Myocyte (in vitro differentiated cells): ENCODE results near the gene NEK7. TPM values are rescaled to one million over a fixed set of nuclear protein-coding genes. Genes with fewer than 3 reads are reported as not detected.
"Not testable (repeated sequence)": the region's sequence is repeated elsewhere in the genome, so short reads cannot be mapped to it uniquely, and the experiment has no call there.

Experiments
- DNase-seq: peaks from one replicate; pipeline ENCODE4 v3.0.0-alpha.2; 2012; ENCODE audit warnings: low read depth
- total RNA-seq: library from RNA; depleted of rRNA; stranded (reverse); fragments of >200 nt; gene quantifications from 2 replicates; pipeline ENCODE4 v1.2.3, GENCODE V29; 2014

Gene NEK7
- total RNA-seq, 1 donor from 2014 or later, result 106 TPM

DNA sequence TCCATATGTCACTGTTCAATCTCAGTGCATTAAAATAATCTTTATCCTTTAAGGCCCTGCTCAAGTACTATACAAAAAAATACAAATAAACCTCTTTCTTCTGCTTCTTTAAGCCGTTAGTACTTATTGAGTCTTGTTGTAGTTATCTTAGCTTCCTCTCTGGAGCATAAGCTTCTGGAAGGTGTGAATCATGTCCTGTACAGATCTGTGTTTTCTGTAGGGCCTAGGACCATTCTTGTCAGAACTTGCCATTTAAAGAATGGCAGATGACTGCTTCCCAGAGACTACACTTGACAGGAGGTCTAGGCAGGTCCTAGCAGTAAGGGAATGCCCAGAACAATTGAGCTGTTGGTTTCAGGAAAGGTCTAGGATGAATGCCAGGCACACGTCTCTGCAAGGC lies 12.9 kb downstream of the NEK7 start:
- DNase-seq, result no peak

DNA sequence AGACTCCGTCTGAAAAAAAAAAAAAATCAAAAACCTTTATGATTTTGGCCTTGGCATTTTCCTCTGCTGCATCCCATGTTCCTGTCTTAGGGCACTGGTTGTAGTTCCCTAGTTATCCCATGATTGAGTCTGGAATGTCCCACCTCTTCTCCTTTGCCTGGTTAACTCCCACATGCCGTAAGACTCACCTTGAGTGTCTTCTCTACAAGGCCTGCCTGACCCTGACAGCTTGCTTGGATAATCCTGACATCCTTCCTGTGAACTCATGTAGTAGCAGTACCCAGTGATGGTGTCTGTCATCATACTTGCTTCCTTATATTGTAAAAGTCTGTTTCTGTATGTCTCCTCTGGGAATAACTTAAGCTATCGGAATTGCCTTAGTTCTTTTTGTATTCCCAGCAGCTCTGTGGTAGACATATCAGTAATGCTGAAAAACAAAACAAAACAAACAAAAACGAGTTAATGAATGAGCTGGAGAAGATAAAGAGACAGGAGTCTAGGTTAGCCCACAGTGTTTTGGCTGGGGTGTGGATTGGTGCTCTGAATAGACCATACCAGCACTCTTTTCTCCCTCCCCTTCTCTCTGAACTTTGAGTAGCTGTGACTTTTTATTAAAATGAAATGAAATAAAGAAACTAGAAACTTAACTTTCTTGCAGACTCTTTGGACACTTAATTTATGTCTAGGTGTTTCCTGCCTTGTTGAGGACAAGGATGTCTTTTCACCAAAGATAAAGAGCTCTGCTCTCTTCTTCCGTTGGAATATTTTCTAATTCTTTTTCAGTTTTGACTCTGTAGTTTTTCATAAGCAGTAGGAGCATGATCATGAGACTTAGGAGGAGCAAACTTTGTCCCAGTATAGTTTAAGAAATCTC lies 15.1 kb downstream of the NEK7 start:
- no peak for DNase-seq

DNA sequence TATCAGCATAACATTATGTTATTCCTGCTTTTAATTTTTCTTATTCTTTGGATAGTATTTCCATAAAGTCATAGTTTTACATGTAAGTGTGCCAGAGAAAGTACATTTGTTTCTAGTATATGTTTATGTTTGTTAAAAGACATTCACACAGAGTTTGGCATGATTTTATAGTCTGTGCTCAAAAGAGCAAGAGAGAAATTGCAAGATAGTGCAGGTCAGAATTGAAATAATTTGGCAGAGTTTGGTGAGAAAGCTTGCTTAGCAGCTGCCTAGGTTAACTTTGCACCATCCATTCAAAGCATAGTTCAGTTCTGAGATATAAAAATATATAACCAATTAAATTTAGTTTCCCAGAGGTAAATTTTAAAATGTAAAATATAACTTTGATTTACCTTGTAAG lies 17.0 kb downstream of the NEK7 start:
- no peak for DNase-seq

DNA sequence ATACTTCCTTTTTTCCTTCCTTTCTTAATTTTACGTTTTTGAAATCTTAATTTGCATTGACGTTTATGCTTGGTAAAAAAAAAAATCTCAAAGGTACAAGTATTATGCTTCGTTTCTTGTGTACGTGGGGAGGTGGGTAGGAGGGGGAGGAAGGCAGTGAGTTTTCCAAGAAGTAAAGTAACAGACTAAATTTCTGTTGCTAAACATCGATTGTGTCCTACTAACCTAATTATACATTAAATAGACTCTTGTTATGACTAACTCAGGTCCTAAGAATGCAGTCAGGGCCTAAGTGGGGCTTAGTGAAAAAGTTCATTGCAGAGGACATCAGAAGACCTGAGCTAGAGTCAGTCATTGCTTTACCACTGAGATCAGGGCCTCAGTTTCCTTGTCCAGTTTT lies 17.5 kb downstream of the NEK7 start:
- no peak for DNase-seq

DNA sequence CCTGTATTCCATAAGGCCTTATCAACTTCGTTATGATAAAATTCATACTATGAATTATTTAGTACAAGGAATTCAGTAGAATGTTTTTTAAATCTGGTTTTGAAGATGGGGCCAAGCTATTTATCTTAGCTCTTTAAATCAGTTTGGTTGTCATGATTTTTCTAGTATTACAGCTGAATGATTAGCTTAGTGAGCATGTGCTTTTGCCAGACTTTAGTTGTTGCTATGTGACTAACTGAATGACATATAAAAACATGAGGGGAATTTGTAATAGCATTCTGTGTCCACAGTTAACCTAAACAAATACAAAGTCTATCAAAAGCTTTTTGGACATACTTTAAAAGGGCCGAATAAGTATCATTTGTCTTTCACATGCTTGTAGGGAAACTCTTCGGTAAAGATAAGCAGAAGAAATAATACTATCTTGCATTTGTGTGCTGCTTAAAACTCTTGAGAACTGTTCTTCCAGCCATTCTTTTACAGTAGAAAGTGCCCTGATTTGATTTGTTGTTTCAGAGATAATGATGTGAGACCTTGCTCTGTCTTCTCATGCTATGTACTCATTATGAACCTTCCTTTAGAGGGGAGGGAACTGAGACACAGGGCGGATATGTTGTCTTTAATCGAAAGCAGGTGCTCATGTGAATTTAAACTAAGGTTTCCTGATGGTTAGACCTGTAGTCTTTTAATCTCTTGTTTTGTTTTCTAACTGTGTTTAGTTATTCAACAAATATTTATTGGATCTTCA lies 18.8 kb downstream of the NEK7 start:
- no peak for DNase-seq

DNA sequence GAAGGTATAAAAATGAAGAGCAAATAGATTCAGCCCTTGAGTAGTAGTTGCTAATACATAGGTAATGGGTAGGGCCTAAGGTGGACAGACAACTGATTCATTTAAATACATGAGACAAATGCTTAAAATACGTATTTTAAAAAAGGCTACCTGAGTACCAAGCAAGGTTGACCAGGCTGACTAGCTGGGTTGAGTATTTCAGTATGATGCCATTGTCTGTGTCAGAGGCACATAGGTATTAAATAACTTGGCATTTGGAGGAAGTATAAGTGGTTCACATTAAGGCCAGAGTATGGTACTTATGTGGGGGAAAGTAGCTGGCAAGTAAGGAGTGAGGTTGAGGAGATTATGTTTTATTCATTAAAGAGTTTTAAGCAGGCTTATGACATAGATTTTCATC lies 19.4 kb downstream of the NEK7 start:
- no peak for DNase-seq

DNA sequence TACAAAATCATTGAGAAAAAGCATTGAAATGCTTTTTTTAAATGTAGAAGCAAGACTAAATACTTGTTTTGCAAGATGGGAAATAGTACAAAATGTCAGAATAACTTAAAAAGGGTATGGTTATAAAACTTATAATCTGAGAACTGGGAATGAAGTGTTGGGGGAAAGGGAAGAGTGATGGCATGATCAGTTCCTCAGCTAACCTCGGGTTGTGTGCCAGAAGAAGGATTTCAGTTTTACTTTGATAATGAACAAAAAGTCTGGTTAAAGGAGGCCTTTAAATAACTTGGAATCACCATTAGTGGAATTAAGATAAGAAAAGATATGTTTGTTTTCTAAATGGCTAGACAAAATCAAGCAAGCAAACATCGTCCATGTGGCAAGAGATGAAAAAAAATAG lies 20.7 kb downstream of the NEK7 start:
- no peak for DNase-seq

DNA sequence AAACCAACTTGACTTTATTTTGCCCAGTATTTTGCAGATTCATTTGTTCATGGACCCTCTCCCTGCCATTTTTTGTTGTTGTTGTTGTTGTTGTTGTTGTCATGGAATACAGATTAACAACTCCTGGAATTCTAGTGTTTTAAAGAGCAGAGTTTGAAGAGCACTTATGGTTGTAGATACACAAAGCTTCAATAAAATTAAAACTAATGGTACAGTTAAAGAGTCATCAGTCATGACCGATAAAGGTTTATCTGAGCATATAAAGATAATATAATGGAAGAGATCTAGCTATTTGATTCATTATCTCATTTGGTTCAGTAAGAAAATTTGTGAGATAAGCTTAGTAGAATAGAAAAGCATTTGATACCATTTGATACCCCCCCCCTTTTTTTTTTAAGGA lies 21.8 kb downstream of the NEK7 start:
- no peak for DNase-seq

DNA sequence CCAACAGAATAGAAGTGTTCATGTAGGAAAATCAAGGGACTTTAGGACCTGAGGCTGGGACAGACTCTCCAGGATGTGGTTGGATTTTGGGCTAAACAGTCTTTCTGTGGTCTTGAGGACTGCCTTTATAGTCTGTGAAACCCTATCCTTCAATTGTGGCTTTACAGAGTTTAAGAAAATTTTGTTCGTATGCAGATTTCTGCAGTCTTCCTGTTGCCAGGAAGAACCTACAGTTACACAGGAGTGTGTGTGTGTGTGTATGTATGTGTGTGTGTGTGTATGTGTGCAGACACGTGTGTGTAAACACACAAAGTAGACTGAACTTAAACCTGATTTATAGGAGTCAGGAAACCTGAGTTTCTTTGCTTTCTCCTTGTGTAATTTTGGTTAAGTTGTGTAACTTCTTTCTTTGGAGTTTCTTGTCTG lies 22.8 kb downstream of the NEK7 start:
- peak; percentile 80 for DNase-seq

DNA sequence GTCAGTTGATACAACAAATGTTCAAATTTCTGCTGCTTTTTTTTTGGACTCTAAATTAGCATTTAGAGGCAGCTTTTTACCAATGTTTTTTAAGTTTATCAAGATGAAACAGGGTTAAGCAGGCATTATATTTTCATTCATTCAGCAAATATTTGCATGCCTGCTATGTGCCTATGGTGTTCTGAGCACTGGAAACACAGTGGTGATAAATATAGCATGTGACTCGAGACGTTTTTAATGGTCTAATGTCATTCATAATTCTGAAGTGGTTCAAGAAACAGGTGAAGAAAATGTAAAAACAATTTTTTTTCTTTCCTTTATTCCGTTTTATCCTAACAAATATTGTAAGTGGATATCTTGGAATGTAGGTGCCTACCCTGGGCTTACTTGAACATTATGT lies 26.8 kb downstream of the NEK7 start:
- no peak for DNase-seq

DNA sequence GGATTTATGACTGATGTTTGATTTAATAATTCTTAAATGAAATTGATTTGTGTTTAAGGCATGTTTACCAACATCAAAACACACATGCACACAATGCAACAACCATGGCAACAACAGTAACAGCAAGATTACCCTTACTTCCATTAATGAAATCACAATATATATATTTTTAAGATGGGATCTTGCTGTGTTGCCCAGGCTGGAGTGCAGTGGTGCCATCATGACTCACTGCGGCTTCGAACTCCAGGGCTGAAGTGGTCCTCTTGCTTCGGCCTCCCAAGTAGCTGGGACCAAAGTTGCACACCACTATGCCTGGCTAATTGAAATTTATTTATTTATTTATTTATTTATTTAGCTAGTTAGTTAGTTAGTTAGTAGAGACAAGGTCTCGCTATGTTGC lies 27.7 kb downstream of the NEK7 start:
- DNase-seq, result no peak

DNA sequence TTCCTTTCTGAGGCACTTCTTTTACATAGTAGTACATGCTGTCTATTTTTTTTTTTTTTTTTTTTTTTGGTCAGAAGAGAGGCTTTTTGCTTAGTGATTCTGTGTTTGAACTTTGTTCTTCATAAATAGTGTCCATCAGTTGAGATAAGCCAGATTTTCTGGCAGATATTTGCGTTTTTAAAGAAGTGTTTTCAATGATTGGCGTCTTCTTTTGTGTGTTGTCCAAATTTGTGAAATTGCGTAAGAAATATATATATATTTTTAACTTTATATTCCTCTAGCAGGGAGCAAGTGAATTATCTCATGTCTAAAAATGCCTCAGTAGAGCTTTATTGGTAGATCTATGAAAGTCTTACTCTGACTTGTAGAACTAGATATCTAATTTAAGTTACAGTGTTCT lies 28.3 kb downstream of the NEK7 start:
- DNase-seq, result no peak

DNA sequence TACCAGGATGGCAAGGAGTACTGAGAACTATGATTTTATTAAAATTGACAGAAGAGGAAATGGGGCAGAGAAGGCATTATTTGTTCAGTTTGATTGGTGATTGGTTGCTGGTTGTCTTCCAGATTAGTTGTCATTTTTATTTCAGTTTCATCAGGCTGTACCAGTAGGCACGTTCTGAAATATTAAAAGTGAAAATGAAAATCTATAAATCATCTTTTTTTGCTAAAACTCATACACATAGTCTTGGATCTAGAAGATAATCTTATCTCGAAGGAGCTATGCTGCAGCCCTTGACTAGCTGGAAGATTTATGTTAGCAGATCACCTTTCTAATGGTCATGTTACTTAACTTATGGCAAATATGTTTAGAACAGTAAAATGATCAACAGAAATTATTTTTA lies 29.0 kb downstream of the NEK7 start:
- DNase-seq, result no peak

DNA sequence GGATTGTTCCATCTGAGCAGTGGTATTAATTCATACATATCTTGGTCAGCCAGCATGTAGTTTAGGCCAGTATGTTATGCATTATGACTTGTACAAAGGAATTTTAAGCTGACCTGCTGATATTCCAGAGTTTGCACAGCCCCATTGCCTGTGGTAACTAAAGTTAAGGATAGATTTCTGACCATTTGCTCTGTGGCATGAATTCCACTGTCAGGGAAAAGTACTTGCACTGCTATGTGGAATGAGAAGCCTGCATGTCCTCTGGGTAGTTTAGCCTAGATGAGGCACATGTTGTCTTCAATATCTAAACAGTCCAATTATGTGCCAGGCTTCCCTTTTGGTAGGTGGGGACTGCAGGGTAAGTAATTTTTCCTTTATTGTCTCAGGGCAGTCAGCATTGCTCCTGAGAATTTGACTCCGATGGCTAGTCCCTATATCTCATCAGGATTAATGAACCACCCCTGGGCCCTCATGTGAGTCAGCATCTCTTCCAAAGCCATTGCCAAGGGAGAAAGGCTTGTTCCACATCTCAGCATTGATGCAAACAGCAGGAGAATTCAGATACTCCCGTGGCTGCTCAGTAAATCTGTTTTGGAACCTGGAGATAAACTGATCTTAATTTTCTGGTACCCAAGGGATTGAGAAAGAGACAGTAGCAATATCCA lies 30.2 kb downstream of the NEK7 start:
- peak; percentile 59 for DNase-seq

DNA sequence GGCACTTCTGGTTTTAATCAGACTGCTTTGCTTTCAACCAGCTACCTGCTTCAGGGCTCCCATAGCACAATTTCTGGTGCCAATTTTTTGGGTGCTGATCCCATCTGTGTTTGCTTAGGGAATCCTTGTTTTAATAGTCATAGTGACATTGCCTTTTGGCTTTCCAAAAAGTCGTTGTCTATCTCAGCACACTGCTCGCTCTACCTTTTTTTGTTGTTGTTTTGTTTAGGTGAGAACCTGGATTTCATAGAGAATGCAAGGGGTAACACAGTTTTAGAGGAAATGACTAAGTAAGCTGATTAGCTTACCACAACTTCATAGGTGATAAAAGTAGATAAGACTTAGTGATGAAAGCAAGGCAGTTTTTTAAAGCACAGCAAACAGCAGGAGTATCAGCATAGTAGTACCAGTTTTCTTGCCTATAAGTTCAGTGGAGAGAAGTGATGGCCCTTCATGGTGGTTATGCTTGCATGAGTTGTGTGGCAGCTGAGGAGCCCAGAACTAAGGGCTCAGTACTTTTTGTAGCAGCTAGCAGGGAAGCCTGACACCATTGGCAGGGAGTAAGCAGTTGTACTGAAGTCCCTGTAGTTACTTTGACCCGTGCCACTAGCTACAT lies 31.3 kb downstream of the NEK7 start:
- DNase-seq, result no peak

DNA sequence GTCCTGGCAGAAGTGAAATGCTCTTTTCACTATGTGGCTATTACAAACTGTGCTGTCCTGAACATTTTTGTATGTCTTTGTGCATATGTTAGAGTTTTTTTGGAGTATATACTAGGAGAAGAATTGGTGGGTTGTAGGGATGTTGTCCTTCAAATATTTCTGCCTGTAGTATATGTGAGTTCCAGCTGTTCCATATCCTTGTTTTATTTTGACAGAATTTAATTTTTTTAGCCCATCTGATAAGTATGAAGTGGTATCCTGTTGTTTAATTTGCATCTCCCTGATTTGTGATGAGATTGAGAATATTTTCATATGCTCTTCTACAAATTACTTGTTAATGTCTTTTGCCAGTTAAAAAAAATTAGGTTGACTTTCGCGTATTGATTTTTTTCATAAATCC lies 34.3 kb downstream of the NEK7 start:
- no peak for DNase-seq

DNA sequence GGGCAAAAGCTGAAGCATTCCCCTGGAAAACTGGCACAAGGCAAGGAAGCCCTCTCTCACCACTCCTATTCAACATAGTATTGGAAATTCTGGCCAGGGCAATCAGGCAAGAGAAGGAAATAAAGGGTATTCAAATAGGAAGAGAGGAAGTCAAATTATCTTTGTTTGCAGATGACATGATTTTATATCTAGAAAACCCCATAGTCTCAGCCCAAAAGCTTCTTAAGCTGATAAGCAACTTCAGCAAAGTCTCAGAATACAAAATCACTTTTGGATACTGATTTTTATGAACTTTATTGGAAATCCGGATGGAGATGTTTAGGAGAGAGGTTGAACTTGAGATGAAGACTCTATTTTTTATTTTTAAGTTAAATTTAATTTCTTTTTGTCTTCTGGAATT lies 37.1 kb downstream of the NEK7 start:
- DNase-seq, result not testable (repeated sequence)

DNA sequence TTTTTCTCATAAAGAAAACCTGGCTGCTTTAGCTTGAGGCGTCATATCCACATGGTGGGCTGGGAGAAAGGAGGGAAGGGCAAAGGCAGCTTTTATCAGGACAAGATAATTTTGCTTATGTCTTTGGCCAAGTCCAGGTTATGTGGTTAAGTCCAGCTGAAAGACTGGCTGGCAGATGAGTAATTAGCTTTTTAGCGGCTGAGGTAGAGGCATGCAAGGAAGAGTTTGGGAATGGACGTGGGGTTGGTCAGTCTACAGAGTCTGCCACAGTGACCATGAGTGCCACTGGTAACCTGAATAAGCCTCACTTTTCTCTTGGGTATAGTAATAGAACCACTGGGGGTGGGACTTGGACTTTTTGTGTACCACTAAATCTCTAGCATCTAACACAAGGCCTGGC lies 39.8 kb downstream of the NEK7 start:
- peak; percentile 31 for DNase-seq

DNA sequence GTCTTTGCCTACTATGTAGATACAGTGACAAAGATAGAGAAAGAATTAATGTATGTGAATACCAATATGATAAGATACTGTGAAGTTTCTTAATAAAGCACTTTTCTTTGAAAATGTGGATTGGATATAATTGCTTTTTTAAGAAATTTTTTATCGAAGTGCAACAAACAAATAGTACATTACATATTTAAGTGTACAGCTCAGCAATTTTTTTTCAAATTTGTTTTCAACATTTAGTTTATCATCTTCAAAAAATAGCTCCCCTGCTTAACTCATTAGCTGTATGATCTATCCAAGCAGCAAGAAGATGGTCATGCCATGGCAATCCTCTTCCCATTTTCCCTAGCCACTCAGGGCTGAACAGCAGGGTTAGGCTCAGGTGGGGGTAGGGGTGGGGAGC lies 40.5 kb downstream of the NEK7 start:
- DNase-seq, result no peak

DNA sequence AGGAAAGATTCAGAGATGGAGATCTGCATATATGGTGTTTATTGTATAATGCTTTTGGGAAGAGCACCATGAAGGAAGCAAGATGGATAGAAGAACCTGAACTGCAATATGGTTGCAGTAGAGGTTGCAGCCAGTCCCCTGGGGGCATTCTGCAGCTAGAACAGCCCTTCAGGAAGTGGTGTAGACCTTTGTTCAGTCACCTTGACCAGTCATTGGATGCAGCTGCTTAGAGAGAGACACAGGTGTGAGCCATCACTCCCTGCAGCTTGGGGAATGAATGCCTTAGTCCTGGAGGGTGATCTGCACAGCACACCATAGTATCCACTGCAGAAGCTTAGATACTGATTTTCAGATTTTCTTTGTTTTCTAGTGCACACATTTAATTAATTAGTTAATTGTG lies 42.3 kb downstream of the NEK7 start:
- no peak for DNase-seq

DNA sequence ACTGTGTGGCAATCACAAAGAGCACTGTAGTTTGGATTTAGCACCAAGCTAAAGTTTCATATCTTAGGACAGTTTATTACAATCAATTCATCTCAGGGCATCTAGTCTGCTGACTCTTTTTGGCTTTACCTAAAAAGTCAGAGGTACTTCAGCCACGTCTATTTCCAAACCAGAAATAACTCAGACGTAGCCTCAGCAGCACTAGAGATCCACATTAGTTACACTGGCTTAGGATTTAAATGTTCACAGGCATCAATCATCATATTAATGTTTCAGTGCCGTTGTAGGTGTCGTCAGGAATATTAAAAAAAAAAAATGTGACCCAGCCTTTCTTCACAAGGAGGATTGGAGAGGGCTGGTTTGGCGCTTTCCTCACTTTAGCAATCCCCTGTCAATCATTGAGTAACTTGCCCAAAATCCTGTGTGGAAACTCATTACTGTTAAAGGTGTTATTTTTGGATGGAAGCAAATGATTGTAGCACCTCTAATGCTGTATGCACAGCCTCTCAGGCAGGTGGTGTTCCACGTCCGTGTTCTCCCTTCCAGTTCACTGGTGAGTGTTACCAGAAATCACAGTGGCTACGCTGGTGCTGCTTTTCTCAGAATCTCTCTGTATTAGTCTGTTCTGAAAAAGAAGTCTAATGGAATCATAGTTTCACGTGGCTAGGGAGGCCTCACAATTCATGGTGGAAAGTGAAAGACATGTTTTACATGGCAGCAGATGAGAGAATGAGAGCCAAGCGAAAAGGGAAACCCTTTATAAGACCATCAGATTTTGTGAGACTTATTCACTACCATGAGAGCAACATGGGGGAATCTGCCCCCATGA lies 45.4 kb downstream of the NEK7 start:
- no peak for DNase-seq
